Lung (tissue), 12 donors: Measurements from ENCODE around the gene TEX51. TPM values are rescaled to one million over a fixed set of nuclear protein-coding genes. Genes with fewer than 3 reads are reported as not detected.

Source experiments
- ATAC-seq: fragments of 200-7000 bp; cut with Tn5 transposase; one replicate; pipeline ENCODE4 v1.9.1; 2020; ENCODE audit warnings: moderate number of reproducible peaks; ENCODE audit not compliant: insufficient read depth, low FRiP score
- DNase-seq, 3 donors: peaks; one replicate each; pipeline ENCODE4 v3.0.0-alpha.2; 2013 to 2017
- H3K27ac ChIP-seq, 2 donors: one replicate each; pipeline ENCODE4 v1.5.1; 2013; ENCODE audit warnings: mild to moderate bottlenecking in 2 of 2, moderate library complexity in 2 of 2, control low read depth in 1 of 2, inconsistent platforms in 1 of 2, low read depth in 1 of 2, low read length in 1 of 2
- H3K27me3 ChIP-seq, 3 donors: one replicate each; pipeline ENCODE4 v1.5.1; 2013; ENCODE audit warnings: low read length in 2 of 3; ENCODE audit not compliant: control insufficient read depth in 3 of 3, insufficient read depth in 3 of 3
- H3K36me3 ChIP-seq, 4 donors: one replicate each; pipeline ENCODE4 v1.5.1; 2013; ENCODE audit warnings: low read length in 4 of 4, mild to moderate bottlenecking in 1 of 4, moderate library complexity in 1 of 4; ENCODE audit not compliant: control insufficient read depth in 4 of 4, insufficient read depth in 4 of 4
- H3K4me1 ChIP-seq, 5 donors: one replicate each; pipeline ENCODE4 v1.5.1; 2013; ENCODE audit warnings: low read length in 5 of 5, mild to moderate bottlenecking in 2 of 5, moderate library complexity in 1 of 5; ENCODE audit not compliant: control insufficient read depth in 5 of 5, insufficient read depth in 5 of 5
- H3K4me3 ChIP-seq: one replicate; pipeline ENCODE4 v1.5.1; 2013; ENCODE audit warnings: mild to moderate bottlenecking, control low read depth, moderate library complexity
- H3K9ac ChIP-seq, 2 donors: one replicate each; pipeline ENCODE4 v1.5.1; 2013; ENCODE audit warnings: low read length in 2 of 2, control low read depth in 1 of 2; ENCODE audit not compliant: insufficient read depth in 1 of 2
- H3K9me3 ChIP-seq, 4 donors: one replicate each; pipeline ENCODE4 v1.5.1; 2013; ENCODE audit warnings: low read length in 3 of 4, mild to moderate bottlenecking in 1 of 4, moderate library complexity in 1 of 4; ENCODE audit not compliant: control insufficient read depth in 4 of 4, insufficient read depth in 3 of 4
- CTCF ChIP-seq: IDR thresholded peaks from 2 replicates; pipeline ENCODE4 v1.5.1; 2012; ENCODE audit warnings: mild to moderate bottlenecking; ENCODE audit errors: control extremely low read depth, extremely low read depth
- WGBS, 2 donors: extraction: QIAGEN DNeasy Blood & Tissue Kit; methylation state at CpG; one replicate each; pipeline ENCODE4 v1.1.7; 2013; 5-methylcytosine and 5-hydroxymethylcytosine counted together
- polyA plus RNA-seq, 2 donors: library from polyadenylated mRNA; stranded (reverse); fragments of 200-250 nt; gene quantifications; one replicate each; pipeline ENCODE4 v1.2.1, GENCODE V29; 2013
- total RNA-seq, 2 donors: library from RNA; depleted of rRNA in 1 of 2; stranded (reverse); fragments of >200 nt in 1 of 2; gene quantifications; one replicate each; pipeline ENCODE4 v1.2.1, GENCODE V29; 2014 to 2021
- donor health status: control.
- donor health status: control.
- donor health status: Bipolar disorder and iron deficiency.
- donor health status: healthy.
- donor health status: DM: yes; HTN: yes; CAD: no.

Gene TEX51
- total and polyA plus RNA-seq, 4 donors, result not detected

- Histone ChIP-seq H3K27me3 (no peaks in the 10 kb centered on the region), H3K27ac (no peak overlapping the region), H3K4me3 (no peak overlapping the region), H3K9ac (no peak overlapping the region), H3K4me1 (peaks cover 0 to 3% (median 0%) of the 10 kb centered on the region in 5 donors), H3K9me3 (peaks cover 0 to 4% (median 0%) of the 10 kb centered on the region in 4 donors), H3K36me3 (no peaks in the 10 kb centered on the region)
- no peak for ATAC-seq
- no peak for DNase-seq
- TF ChIP-seq CTCF, result no peak
- 76 to 88% methylated on average over 2 of the region's 2 CpGs for WGBS, 2 donors
These were observed 38.3 kb upstream of the TEX51 start for GRCh38 chr2:126860385-126860784.

- no peaks in the 10 kb centered on the region for H3K27me3 ChIP-seq
- no peaks in the 10 kb centered on the region for H3K4me1 ChIP-seq
- ATAC-seq, result no peak
- no peak overlapping the region for H3K4me3 ChIP-seq
- DNase-seq, result no peak
- no peak overlapping the region for H3K27ac ChIP-seq
- TF ChIP-seq CTCF, result no peak
- H3K9ac ChIP-seq, result no peak overlapping the region
- H3K36me3 ChIP-seq, result no peaks in the 10 kb centered on the region
- 78 to 96% methylated on average over 1 of the region's 1 CpG for WGBS, 2 donors
- peaks cover 0 to 5% (median 1%) of the 10 kb centered on the region in 4 donors for H3K9me3 ChIP-seq
These were observed 36.0 kb upstream of the TEX51 start for GRCh38 chr2:126862730-126863129.

- 37 to 50% methylated on average over 5 of the region's 5 CpGs for WGBS, 2 donors
These were observed 35.2 kb upstream of the TEX51 start for GRCh38 chr2:126863336-126864015.

More at GRCh38 chr2:126863336-126864015, 35.2 kb upstream of the TEX51 start:
- no peaks in the 10 kb centered on the region for H3K4me1 ChIP-seq
- H3K9ac ChIP-seq, result no peak overlapping the region
- no peaks in the 10 kb centered on the region for H3K36me3 ChIP-seq
- H3K27me3 ChIP-seq, result no peaks in the 10 kb centered on the region
- no peak overlapping the region for H3K4me3 ChIP-seq
- H3K9me3 ChIP-seq, result peaks cover 0 to 5% (median 1%) of the 10 kb centered on the region in 4 donors
- TF ChIP-seq CTCF, result no peak
- no peak overlapping the region for H3K27ac ChIP-seq
- ATAC-seq, result no peak
- no peak for DNase-seq
